ENCODE measurements around the gene KIF26B. TPM values are rescaled to one million over a fixed set of nuclear protein-coding genes. Genes with fewer than 3 reads are reported as not detected.
"Not testable (repeated sequence)": the region's sequence is repeated elsewhere in the genome, so short reads cannot be mapped to it uniquely, and the experiment has no call there.

The KIF26B gene
- polyA plus RNA-seq, 4 donors: 31.8 to 38.0 (median 33.9) TPM

DNA sequence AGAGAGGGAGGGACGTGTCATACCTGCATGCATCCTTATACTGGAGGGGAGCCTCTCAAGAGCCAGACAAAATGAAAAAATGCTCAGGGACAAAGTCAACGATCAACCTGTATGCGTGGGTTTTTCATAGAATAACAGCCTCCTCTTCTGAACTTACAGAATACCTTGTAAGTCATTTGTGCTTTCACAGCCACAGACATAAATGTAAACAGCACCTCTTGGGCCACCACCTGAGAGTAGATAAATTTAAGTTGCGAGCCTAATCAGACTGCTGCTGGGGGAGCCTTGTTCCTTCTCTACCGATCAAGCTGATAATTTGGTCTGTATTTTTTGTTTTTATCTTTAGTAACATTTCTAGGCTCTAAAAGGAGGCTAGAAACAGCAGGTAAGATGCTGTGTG is 223.1 kb downstream of the KIF26B start:
- DNase-seq (ENCODE audit: low read depth in 4 of 4, low spot score in 3 of 4): no peak

DNA sequence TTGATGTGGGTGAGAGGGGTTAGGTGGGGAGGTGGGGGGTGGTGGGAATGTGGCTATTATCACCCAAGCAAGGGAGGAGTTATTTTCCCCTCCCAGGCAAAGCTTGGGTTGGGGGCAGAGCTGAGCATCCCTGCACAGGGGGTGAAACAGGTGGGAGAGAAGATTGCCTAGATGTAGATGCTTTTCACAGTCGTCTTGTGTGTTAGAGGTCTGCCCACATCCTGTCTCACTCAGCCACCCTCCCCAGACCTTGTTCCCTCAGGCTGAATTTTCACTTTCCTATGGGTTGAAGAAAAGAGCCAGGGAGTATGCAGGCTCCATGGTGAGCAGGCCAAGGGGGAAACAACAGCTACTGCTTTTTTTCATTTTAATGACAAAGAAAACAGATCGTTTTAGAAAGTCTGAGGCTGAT is 223.5 kb downstream of the KIF26B start:
- DNase-seq (ENCODE audit: low read depth in 4 of 4, low spot score in 3 of 4): no peak

DNA sequence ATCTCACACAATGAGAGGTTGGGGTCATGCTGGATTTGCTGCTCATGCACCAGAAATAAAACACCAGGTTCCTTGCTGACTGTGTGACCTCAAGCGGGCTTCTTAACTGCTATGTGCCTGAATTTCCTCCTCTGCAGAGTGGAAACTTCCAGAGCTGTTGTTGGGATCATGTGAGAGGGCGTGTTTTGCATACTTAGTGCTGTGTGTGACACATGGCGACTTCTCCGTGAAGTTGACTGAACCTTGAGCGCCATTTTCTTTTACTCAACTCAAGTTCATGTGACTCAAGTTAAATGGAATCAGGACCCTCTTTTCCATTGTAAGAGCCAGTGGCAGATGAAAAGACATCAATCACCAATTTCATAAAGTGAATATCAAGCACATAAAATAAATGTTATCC is 224.0 kb downstream of the KIF26B start:
- DNase-seq (ENCODE audit: low read depth in 4 of 4, low spot score in 3 of 4): no peak

DNA sequence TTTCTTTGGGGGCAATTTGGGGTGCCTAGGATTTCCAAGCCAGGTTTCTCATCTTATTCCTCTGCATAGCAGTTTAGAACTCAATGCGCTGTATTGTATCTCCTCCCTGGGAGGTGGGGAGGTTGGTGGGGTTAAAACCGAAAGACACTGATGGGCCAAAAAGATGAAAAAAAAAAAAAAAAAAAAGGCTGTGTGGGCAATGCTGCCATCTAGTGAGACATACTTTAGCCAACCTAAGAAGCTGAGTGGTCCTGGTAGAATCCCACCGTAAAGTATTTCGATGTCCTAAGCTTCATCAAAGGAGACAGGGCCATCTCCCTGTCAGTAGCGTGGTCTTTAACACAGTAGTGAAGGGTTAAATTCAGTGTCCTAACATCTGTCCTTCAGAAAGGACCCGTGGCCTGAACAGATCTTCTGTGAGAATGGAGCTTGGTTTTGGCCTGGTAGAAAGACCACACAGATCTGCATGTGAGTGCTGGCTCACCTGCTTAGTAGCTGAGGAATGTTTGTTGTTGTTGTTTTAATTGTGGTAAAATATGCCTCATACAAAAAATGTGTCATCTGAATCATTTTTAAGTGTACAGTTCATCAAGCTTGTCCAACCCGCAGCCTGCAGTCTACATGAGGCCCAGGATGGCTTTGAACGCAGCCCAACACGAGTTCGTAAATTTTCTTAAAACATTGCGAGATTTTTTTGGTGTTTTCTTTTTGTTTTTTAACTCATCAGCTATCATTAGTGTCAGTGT is 226.2 kb downstream of the KIF26B start:
- no peak for DNase-seq (ENCODE audit: low read depth in 4 of 4, low spot score in 3 of 4)

DNA sequence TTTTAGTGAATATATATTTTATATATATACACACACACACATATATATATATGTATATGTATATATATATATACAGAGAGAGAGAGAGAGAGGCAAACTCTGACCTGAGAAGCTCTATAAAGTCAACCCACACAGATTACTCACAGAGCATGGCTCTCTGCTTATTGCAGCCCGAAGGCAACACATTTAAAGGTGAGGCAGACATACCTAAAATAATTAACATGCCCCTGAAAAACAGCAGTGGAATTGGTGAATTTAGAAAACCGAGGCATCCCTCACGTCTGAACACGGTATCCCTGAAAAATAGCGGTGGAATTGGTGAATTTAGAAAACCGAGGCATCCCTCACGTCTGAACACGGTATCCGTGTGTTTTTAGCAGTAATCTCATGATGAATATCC is 228.2 kb downstream of the KIF26B start:
- no peak for DNase-seq (ENCODE audit: low read depth in 4 of 4, low spot score in 3 of 4)

DNA sequence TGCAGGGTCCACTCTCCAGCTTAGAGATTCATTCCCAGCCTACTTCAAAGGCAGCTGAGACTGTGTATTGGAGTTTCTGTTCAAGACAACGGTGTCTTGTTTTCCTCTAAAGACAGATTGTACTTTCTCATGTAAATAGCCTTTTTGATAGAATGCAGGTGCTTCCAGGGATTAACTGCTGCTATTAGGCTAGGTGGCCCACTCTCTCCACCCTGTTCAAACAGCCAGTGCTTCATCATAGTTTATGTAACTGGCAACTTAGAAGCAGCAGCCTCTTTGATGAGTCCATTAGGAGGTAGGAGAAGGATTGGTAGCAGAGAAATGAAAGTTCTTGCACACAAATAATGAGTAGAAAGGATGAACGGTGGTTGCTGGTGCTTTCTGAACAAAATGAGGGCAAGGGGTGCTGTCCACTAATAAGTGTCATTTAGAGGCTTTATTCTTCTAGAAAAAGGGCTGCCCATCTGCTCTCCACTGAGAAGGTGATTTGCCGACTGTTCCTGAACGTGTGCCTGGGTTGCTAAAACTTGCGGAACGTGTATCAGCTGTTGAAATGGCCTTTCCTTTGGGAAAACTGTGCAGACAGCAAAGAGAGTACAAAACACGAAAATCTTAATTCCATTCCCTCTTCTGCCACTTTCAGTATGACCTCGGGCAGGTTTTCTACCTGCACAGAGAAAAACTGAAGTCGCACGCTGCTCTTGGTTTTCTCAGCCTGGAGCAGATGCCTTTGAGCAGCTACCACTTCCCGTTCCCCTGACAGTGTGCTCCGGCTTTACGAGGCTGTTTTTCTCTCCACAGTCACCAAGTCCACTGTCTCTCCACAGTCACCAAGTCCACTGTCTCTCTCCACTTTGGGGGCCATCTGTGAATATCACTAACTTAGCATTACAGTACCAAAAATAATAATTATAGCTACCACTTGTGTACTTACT is 228.9 kb downstream of the KIF26B start:
- DNase-seq (ENCODE audit: low read depth in 4 of 4, low spot score in 3 of 4): no peak

DNA sequence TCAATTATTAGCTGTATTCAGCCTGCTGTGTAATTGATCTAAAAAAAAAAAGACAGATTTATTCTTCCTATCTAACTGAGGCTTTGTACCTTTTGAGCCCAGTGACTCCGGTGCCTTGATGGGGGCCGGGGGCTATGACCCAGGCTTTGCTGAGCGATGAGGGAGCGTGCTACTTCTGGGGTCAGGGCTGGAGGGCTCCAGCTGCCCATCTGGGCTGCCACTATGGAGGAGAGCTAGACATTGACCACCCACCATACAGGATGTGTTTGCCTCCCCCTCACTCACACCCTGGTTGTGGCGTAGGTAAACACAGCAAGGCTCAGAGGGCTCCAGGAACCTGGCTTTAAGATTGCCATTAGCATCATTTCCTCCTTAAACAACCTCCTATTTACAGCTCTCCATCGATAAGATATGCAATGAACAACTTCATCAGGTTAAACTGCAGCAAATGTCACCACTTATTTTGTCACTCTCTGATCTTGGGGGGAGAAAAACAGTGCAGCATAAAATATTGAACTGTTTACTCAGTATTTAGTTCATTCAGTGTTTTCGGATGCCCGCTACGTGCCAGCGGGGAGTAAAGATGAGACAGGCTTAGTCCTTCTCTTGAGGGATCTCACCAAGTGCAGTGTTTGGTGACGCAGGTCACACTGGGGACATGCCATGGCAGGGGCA is 231.6 kb downstream of the KIF26B start:
- DNase-seq (ENCODE audit: low read depth in 4 of 4, low spot score in 3 of 4): no peak

DNA sequence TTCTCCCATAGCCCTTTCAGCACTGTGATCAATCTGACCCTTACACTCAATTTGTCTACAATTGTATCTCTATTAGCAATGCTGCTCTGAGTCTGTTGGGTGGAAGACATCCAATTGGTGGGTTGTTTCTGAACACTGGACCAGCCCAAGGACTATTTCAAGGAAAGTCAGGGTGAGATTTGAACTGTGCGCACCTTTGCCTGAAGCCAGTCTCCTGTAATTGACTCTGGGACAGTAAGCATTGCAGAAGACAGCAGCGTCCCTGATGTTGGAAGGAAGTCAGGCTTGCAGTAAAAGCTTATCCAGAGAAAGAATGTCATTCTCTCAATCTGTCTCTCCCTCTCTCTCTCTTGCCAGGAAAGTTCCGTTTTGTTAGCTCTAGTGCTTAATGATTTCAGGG is 233.9 kb downstream of the KIF26B start:
- no peak for DNase-seq (ENCODE audit: low read depth in 4 of 4, low spot score in 3 of 4)

DNA sequence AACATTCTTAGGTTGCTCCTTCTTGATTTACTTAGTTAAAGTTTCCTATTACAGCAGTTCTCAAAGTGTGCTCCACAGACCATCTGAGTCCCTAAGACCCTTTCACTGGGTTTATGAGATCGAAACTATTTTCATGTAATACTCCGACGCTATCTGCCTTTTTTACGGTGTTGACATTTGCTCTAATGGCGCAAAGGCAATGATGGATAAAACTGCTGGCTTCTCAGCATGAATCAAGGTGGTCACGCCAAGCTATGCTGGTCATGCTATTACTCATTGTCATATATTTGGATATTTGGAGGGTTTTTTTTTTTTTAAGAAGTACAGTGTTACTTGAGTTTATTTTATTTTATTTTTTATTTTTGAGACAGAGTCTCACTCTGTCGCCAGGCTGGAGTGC is 235.1 kb downstream of the KIF26B start:
- no peak for DNase-seq (ENCODE audit: low read depth in 4 of 4, low spot score in 3 of 4)

DNA sequence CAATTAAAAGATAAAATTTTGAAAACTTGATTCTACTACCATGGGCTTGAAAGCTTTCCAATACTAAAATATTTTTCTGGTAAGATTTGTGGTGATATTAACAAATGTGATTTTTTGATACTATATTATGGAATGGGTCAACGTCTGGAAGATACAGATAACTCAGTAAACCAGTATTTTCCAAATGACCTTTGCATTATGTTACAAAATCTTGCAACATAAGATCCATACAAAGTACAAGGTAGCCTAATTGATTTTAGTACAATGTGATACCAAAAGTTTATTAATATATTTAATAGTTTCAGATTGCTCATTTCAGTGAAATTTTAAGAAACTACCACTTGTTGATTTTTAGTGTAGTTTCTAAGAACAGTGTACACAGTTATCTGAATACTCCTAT is 236.2 kb downstream of the KIF26B start:
- DNase-seq (ENCODE audit: low read depth in 4 of 4, low spot score in 3 of 4): no peak

DNA sequence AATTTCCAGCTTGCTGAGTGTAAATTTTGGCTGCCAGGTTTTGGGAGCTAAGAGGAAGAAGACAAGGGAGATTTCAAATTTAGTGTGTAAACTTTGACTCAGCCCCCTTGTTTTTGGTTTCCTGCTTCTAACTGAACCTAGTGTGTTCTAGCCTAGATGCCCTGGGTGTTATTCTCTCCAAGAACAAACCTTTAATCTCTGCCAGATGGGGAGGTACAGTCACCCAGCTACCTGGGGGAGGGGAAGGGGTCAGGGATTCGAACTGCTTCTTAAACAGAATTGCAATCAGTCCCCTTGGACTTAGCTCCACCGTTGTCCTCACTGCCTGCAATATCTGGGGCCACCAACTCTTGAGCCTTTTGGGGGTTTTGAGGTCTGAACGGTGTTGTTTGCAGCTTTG is 238.9 kb downstream of the KIF26B start:
- no peak for DNase-seq (ENCODE audit: low read depth in 4 of 4, low spot score in 3 of 4)

DNA sequence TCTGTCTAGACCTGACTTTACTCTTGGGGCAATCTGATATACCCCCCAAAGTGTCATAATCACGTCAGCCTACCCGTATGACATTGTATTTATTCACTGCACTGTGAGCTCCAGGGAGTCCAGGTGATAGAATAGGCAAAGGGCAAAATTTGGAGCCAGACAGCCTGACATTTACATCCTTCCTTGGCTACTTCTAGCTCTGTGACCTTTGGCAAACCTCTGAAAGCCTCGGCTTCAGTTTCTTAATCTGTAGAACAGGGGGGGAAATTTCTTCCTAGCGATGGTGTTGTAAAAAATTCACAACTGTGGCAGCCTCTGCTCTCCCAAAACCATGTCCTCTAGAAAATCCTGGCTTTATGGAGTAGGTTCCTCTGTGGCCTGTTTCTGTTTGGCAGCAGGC is 240.9 kb downstream of the KIF26B start:
- no peak for DNase-seq (ENCODE audit: low read depth in 4 of 4, low spot score in 3 of 4)

DNA sequence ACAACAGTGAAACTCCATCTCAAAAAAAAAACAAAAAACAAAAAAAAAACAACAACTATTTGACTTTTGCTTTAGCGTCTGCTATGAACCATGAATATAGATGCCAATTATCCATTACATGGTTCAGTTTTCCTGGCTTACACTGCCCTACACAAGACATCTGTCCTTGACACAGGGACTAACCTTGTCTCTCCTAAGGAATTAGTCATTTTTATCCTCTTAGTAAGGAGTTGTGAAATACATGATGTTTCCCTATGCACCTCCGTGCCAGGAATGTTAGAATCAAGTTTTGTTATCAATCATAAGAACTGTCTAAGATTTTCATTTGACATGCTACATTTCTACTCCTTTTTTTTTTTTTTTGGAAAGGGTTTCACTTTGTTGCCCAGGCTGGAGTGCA is 241.8 kb downstream of the KIF26B start:
- no peak for DNase-seq (ENCODE audit: low read depth in 4 of 4, low spot score in 3 of 4)

DNA sequence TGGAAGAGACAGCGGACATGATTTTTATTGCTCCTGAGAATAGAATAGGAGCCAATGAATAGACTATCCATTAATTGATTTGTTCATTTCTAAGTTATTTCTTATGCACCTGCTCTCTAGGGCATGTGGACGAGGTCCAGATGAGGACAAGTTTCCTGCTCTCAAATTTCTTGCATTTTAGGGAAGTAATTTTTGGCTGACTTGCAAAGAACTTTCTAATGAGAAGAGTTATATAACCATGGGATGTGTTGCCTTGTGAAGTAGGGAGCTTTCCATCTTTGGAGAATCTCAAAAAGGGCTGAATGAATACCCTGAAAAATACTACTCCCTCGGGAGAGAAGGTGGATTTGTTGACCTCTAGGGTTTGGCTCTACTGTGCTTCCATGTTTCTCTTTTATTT is 243.0 kb downstream of the KIF26B start:
- DNase-seq (ENCODE audit: low read depth in 4 of 4, low spot score in 3 of 4): no peak

DNA sequence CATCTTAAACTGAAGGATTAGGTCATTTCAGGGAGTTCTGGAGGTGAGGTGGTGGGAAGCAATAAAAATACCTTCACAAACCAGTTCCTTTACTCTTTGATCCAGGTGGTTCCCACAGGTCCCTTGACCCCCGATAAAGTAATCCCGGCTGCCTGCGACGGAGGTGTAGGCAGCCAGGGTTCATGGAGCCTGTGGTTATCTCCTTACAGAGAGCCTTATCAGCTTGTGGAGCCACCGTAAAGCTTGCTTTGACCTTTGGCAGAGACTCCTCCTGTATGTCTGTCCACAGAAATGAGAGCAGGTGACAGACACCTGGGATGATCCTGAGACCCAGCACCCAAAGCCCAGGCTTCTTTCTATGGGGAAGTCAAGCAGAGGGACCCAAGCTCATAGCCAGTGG is 243.4 kb downstream of the KIF26B start:
- no peak for DNase-seq (ENCODE audit: low read depth in 4 of 4, low spot score in 3 of 4)

DNA sequence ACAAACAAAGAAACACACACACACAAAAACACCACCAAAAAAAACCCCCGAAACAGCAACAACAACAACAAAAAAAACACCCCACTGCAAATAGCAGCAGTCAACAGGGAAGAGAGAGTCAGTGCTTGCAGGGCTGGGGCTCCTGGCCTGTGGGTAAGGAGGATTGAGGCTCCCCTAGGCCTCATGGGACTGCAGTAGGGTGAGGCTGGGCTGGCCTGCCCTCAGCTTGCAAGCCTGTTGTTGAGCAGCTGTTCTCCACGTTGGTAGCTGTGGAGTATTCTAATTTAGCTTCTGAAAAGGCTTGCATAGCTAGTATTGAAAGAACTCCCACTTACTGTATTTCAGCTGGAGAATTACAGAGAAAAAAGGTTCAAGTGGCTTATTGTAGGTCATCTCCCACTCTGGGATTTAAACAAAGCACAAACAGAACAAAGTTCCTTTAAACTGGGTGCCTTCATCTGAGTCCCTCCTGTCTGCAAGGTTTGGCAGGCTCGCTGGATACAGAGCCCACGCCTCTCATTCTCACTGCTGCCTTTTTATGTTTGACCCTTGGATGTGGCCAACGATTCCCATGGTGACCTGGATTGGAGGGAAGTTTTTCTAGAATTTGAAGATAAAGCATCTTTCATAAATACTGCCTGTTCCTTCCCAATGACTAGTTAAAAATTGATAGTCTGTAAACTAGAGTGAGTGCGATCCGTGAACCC is 247.2 kb downstream of the KIF26B start:
- DNase-seq (ENCODE audit: low read depth in 4 of 4, low spot score in 3 of 4): no peak

DNA sequence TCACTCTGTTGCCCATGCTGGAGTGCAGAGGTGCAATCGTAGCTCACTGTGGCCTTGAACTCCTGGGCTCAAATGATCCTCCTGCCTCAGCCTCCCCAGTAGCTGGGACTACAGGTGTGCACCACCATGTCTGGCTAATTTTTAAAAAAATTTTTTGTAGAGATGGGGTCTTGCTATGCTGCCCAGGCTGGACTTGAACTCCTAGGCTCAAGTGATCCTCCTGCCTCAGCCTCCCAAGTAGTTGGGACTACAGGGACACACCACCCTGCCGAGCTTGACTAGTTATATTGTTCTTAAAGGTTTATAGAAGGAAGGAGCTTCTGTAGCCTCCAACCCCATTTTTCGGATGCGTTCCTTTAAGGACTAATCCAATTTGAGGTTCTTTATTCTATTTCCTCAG is 248.2 kb downstream of the KIF26B start:
- not testable (repeated sequence) for DNase-seq (ENCODE audit: low read depth in 4 of 4, low spot score in 3 of 4)

DNA sequence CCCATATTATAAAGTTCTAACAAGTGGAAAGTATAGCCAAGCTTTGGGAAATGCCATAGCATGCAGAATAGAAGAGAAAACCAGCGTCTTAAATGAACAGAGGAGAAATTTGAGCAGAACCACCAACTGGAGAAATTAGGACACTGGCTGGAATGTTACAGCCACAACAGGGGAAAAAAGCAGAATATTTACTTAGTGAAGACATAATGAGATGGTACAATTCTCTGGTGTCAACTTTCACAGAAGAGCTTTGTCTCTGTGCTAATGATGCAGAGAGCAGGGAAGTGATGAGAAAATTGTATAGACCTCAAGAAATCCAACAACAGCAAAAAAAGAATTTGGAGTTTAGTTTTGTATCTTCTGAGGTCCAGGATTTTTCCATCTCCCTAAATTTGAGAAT is 249.7 kb downstream of the KIF26B start:
- DNase-seq (ENCODE audit: low read depth in 4 of 4, low spot score in 3 of 4): no peak

DNA sequence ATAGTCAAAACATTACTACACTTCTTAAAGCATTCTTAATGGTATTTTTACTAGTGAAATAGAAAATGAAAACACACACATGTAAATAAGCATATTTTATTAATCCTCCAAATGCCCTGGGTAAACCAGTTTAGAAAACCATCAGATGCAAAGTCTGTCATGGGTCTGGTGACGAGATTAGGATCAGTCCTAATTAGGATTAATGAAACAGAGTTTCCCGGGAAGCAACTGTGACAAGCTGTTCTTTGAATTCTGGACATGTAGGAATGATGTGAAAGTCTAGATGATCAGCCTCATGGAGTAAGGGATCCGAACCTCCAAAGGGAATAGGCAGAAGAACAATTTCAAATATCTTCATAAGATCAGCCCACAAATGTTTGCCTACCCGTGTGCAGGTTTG is 250.2 kb downstream of the KIF26B start:
- no peak for DNase-seq (ENCODE audit: low read depth in 4 of 4, low spot score in 3 of 4)

DNA sequence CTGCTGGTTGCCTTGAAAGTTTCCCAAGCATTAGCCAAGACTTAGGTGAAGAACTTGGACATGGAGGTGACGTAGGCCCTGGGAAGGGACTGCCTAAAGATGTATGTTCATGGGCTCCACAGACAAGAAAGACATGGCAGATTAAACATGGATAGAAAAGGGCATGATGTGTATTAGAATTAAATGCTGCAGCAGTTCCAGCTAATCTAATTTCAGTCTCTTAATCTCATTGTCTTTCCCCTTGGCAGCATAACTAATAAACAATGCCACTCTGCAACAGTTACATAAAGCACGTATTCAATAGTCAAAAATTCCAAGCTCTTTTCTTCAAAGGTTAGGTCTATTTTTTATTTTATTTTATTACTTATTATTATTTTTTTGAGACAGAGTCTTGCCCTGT is 251.6 kb downstream of the KIF26B start:
- no peak for DNase-seq (ENCODE audit: low read depth in 4 of 4, low spot score in 3 of 4)

DNA sequence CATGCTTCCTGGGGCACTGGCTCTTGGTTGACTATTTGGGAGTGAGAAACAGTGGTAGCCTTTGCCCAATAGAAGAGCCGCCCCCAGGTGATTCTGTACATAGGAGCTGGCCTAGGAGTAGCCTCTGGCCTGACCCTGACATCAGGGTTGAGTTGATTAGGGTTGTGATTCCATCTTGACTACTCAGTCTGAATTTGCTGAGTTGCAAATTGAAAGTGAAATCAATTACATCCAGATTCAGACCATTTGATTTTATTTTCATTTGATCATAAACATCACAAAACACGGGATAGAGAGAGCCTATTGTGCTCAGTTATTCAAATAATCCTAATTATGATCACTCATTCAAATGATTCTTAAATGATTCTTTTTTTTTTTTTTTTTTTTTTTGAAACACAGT is 253.2 kb downstream of the KIF26B start:
- no peak for DNase-seq (ENCODE audit: low read depth in 4 of 4, low spot score in 3 of 4)
